Lung (tissue), 12 donors: ENCODE data around the gene FAM184B. TPM values are rescaled to one million over a fixed set of nuclear protein-coding genes. Genes with fewer than 3 reads are reported as not detected.

Source experiments
- ATAC-seq: fragments of 200-7000 bp; cut with Tn5 transposase; one replicate; pipeline ENCODE4 v1.9.1; 2020; ENCODE audit warnings: moderate number of reproducible peaks; ENCODE audit not compliant: insufficient read depth, low FRiP score
- DNase-seq, 3 donors: peaks; one replicate each; pipeline ENCODE4 v3.0.0-alpha.2; 2013 to 2017
- H3K27ac ChIP-seq, 2 donors: one replicate each; pipeline ENCODE4 v1.5.1; 2013; ENCODE audit warnings: mild to moderate bottlenecking in 2 of 2, moderate library complexity in 2 of 2, control low read depth in 1 of 2, inconsistent platforms in 1 of 2, low read depth in 1 of 2, low read length in 1 of 2
- H3K27me3 ChIP-seq, 3 donors: one replicate each; pipeline ENCODE4 v1.5.1; 2013; ENCODE audit warnings: low read length in 2 of 3; ENCODE audit not compliant: control insufficient read depth in 3 of 3, insufficient read depth in 3 of 3
- H3K36me3 ChIP-seq, 4 donors: one replicate each; pipeline ENCODE4 v1.5.1; 2013; ENCODE audit warnings: low read length in 4 of 4, mild to moderate bottlenecking in 1 of 4, moderate library complexity in 1 of 4; ENCODE audit not compliant: control insufficient read depth in 4 of 4, insufficient read depth in 4 of 4
- H3K4me1 ChIP-seq, 5 donors: one replicate each; pipeline ENCODE4 v1.5.1; 2013; ENCODE audit warnings: low read length in 5 of 5, mild to moderate bottlenecking in 2 of 5, moderate library complexity in 1 of 5; ENCODE audit not compliant: control insufficient read depth in 5 of 5, insufficient read depth in 5 of 5
- H3K4me3 ChIP-seq: one replicate; pipeline ENCODE4 v1.5.1; 2013; ENCODE audit warnings: mild to moderate bottlenecking, control low read depth, moderate library complexity
- H3K9ac ChIP-seq, 2 donors: one replicate each; pipeline ENCODE4 v1.5.1; 2013; ENCODE audit warnings: low read length in 2 of 2, control low read depth in 1 of 2; ENCODE audit not compliant: insufficient read depth in 1 of 2
- H3K9me3 ChIP-seq, 4 donors: one replicate each; pipeline ENCODE4 v1.5.1; 2013; ENCODE audit warnings: low read length in 3 of 4, mild to moderate bottlenecking in 1 of 4, moderate library complexity in 1 of 4; ENCODE audit not compliant: control insufficient read depth in 4 of 4, insufficient read depth in 3 of 4
- WGBS, 2 donors: extraction: QIAGEN DNeasy Blood & Tissue Kit; methylation state at CpG; one replicate each; pipeline ENCODE4 v1.1.7; 2013; 5-methylcytosine and 5-hydroxymethylcytosine counted together
- polyA plus RNA-seq, 2 donors: library from polyadenylated mRNA; stranded (reverse); fragments of 200-250 nt; gene quantifications; one replicate each; pipeline ENCODE4 v1.2.1, GENCODE V29; 2013
- total RNA-seq, 2 donors: library from RNA; depleted of rRNA in 1 of 2; stranded (reverse); fragments of >200 nt in 1 of 2; gene quantifications; one replicate each; pipeline ENCODE4 v1.2.1, GENCODE V29; 2014 to 2021
- TF ChIP-seq, protein P1 (sequence below): IDR thresholded peaks from 2 replicates; pipeline ENCODE4 v1.5.1; 2012; ENCODE audit warnings: mild to moderate bottlenecking; ENCODE audit errors: control extremely low read depth, extremely low read depth
- donor health status: control.
- donor health status: control.
- donor health status: Bipolar disorder and iron deficiency.
- donor health status: healthy.
- donor health status: DM: yes; HTN: yes; CAD: no.

The FAM184B gene
- total and polyA plus RNA-seq, 4 donors = 0.06 to 0.18 (median 0.09) TPM

- Histone ChIP-seq H3K36me3 (peaks cover 0 to 5% (median 2%) of the 10 kb centered on the region in 4 donors), H3K27me3 (no peaks in the 10 kb centered on the region), H3K27ac (no peak overlapping the region), H3K9me3 (peaks cover 0 to 3% (median 0%) of the 10 kb centered on the region in 4 donors), H3K4me3 (peak overlapping the region; percentile 68), H3K9ac (peak overlapping the region; percentile 57 to 73), H3K4me1 (peaks cover 5 to 38% (median 8%) of the 10 kb centered on the region in 5 donors)
- WGBS, 2 donors = 1% methylated on average over 43 to 48 of the region's 48 CpGs
- DNase-seq (peak in 2 of 3 donors; percentile 13 to 36), ATAC-seq (peak; percentile 13)
- TF ChIP-seq, protein P1, sequence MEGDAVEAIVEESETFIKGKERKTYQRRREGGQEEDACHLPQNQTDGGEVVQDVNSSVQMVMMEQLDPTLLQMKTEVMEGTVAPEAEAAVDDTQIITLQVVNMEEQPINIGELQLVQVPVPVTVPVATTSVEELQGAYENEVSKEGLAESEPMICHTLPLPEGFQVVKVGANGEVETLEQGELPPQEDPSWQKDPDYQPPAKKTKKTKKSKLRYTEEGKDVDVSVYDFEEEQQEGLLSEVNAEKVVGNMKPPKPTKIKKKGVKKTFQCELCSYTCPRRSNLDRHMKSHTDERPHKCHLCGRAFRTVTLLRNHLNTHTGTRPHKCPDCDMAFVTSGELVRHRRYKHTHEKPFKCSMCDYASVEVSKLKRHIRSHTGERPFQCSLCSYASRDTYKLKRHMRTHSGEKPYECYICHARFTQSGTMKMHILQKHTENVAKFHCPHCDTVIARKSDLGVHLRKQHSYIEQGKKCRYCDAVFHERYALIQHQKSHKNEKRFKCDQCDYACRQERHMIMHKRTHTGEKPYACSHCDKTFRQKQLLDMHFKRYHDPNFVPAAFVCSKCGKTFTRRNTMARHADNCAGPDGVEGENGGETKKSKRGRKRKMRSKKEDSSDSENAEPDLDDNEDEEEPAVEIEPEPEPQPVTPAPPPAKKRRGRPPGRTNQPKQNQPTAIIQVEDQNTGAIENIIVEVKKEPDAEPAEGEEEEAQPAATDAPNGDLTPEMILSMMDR = no peak
These were observed 29.7 kb upstream of the FAM184B start for GRCh38 chr4:17811078-17811603.

DNA sequence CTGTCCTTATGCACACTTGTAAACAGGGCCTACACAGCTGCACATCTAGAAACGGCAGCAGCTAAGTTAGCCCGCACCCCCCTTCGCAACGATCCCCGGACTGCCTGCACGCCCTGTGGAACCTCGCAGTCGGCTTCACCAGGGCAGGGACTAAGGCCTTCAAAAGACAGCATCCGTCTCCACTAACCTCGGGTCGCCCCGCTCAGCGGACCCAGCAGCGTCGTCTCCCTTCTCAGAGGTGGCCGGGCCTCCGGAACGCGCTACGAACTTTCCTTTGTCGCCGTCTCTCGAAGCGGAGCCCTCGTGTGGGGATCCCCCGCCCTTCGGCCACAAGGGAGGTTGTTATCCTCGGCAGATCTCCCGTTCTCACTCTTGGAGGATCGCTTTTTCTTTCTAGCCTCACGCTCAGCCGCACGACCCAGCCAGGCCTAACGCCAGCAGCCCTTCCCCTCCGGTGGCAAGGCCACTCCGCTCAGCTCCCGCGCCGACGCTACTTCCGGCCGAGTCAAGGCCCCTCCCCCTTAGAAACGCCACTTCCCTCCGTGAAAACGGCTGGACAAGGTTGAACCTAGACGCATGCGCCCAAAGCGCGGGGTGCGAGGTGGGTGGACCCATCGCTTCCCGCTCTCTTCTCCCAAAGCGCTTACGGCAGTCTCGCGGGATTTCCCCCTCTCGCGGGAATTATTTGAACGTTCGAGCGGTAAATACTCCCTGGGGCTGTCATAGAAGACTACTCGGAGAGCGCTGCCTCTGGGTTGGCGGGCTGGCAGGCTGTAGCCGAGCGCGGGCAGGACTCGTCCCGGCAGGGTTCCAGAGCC is 29.0 kb upstream of the FAM184B start, which contains the start of the genes DCAF16 and NCAPG:
Gene DCAF16 (minus strand): TSS at position 498 of the 818 bp plus-strand sequence. CDS start 6,616 bp downstream, outside the sequence.
Gene NCAPG (plus strand): TSS at position 720 of the 818 bp plus-strand sequence. CDS start 99 bp downstream, outside the sequence.
- Histone ChIP-seq H3K4me1 (peaks cover 7 to 38% (median 8%) of the 10 kb centered on the region in 5 donors), H3K9me3 (peaks cover 0 to 3% (median 0%) of the 10 kb centered on the region in 4 donors), H3K27me3 (no peaks in the 10 kb centered on the region), H3K27ac (peak within 1 kb of the TSS; percentile 92 to 99), H3K9ac (peak within 1 kb of the TSS; percentile 92 to 100), H3K4me3 (peak within 1 kb of the TSS; percentile 80), H3K36me3 (peaks cover 0 to 6% (median 2%) of the 10 kb centered on the region in 4 donors)
- DNase-seq = peak; percentile 100
- TF ChIP-seq, protein P1 = no peak
- peak; percentile 100 for ATAC-seq
- WGBS, 2 donors = 0% methylated on average over 69 of the region's 69 CpGs

DNA sequence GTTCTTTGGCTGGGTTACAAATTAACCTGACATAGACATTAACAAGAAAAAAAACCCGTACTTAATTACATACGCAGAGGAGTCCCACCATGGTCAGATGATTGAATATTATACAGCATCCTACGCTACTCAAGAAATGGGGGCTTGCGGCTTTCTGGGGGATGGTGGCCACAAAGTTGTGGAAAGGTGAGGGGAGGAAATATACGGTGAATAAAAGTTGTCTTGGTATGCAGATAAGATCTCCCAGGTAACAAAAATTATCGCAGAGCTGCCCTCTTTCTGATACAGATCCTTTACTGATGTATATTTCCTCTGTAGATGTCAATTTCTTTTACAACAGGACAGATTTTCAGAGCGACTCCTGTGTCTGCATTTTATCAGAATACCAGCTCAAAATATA is 28.2 kb upstream of the FAM184B start:
- WGBS, 2 donors = 2 to 3% methylated on average over 7 of the region's 7 CpGs
- Histone ChIP-seq H3K9ac (peak overlapping the region; percentile 92 to 100), H3K9me3 (peaks cover 0 to 3% (median 0%) of the 10 kb centered on the region in 4 donors), H3K4me1 (peaks cover 7 to 38% (median 8%) of the 10 kb centered on the region in 5 donors), H3K4me3 (peak overlapping the region; percentile 38), H3K27me3 (no peaks in the 10 kb centered on the region), H3K36me3 (peaks cover 0 to 11% (median 2%) of the 10 kb centered on the region in 4 donors), H3K27ac (peak overlapping the region in 1 of 2 donors; percentile 55)
- TF ChIP-seq, protein P1 = no peak
- no peak for DNase-seq
- ATAC-seq = no peak
